NCI-H2227 (cell line): ENCODE data around the gene TCEANC2.

ENCODE experiments used
- DNase-seq: peaks from one replicate; lab custom pipeline; 2025; ENCODE audit not compliant: unreplicated experiment; lab: John Stamatoyannopoulos, UW

The TCEANC2 gene

DNA sequence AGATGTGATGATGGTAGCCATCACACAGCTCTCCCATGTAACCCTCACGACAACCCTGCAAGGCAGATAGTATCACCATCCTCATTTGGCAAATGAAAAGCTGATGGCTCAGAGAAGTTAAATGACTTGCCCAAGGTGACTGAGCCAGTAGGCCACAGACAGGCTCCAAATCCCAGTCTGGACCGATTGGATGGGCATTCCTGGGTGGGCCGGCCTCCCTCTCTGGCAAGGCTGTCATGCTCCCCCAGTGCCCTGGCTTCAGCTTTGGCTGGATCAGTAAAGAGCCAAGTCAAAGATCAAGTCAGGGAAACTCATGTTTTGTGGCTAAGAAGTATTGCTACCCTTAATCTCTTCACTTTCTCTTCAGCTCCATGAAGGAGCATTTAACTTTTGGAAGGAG, 58.2 kb downstream of the TCEANC2 start:
- DNase-seq, result no peak

- no peak for DNase-seq
Measured at GRCh38 chr1:54112027-54112426, 58.6 kb downstream of the TCEANC2 start.

DNA sequence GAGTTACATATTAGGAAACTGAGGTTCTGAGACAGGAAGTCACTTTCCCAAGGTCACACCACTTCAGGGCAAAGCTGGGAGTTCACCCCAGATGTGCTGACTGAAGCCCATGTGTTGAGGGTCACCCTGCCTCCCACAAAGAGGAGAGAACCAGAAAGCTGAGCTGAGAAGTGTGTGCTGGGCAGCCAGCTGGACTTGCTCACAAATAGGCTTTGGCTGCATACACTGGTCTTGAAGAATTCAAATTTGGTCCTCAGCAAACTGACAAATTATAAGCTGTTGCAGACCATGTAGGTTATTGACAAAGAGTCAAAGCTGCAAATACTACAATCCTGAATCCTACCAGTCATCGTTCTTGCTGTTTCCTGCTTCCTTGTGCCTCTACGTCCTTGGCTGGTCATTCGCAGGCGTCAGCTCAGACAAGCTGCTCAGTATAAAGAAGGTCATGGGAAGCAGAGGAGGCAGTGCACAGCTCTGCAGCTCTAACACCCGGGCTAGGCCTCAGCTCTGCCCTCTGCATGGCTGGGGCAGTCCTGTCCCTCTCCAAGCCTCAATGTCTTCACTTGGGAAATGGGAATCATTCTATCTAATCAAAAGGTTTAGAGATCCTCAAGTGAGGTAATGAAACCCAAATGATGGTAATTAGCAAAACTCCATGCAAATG, 59.4 kb downstream of the TCEANC2 start:
- DNase-seq, result no peak

DNA sequence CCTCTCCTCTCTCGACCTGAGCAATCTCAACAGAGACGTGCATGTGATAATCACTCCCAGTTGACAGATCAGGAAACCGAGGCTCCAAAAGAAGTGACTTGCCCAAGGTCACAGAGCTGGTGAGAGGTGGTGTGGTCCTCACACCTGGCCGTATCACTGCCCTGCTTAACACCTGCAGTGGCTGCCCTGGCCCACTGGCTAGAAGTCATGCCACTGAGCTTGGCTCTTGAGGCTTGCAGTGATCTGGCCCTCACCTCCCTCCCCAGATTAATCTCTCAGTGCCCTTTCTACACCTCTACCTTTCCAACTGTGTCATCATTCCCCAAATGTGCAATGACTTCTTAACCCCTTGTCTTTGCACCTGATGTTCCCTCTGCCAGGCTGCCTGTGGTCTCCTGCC, 60.6 kb downstream of the TCEANC2 start:
- no peak for DNase-seq

GRCh38 chr1:54114955-54115354, 61.5 kb downstream of the TCEANC2 start:
- DNase-seq, result peak; percentile 20

- no peak for DNase-seq
Measured at GRCh38 chr1:54115520-54115919, 62.1 kb downstream of the TCEANC2 start.

DNA sequence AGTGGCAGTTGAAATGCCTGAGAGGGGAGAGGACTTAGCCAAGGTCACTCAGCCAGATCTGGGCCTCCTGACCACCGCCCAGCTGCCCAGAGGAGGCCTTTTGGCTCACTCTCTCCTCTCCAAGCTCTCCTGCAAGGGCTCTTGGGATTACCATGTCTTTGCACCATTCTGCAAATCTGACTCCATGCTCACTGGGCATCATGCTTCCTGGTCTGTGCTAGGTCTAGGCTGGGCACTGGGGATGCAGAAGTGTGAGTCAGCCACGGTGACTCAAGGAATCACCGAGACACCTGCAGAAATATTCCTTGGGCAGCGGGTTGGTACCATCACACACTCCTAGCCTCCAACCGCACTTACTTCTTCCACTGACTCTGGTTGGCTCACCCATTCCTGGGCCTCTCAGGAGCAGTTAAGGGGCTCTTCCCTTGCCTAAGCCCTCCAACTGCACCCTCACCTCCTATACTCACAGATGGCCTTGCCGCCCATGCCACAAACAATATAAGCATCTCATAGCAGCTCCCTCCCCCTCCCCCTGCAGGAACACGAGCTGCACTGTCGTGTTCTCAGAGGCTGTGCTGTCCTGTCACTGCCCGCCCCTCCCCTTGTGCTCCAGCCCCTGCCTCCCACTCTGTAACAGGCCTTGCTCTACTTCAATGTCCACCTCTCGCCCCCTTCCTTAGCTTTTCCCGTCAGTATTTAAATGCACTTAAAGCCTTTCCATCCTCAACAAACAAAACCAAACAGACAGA, 64.6 kb downstream of the TCEANC2 start:
- peak; percentile 44 for DNase-seq

GRCh38 chr1:54118704-54119103, 65.3 kb downstream of the TCEANC2 start:
- no peak for DNase-seq

- no peak for DNase-seq
Measured at GRCh38 chr1:54120018-54120697, 66.8 kb downstream of the TCEANC2 start.

DNA sequence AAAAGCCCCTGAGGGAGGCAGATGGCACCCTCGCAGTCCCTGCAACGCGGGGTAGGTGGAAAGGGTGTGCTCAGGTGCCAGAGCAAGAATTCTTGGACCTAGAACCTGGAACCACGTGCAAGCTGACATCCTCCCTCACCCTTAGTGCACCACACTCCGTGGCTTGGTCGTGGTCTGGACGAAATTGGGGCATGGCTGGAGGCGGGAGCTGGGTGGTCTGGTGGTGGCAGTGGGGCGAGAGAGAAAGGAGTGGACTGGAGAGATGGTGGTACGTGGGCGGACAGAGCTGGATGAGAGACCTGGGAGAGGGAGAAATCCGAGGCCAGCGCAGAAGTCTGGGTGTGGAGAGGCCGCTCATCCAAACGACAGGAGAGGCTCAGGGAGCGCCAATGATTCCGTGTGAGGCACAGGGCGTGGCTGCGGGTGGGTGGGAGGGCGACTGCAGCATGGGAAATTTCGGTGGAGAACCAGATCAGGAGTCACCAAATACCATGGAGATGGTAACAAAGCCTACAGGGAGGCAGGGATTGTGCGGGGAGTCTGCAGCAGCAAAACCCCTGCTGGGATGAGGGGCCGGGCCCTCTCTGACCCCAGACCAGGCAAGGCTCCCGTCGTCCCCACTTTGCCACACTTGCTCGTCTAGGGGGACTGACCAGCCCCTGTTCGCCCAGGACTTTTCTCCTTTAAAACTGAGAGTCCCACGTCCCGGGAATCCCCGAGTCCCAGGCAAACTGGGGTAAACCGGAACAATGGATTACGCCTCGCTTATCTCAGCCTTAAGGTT, 67.5 kb downstream of the TCEANC2 start:
- no peak for DNase-seq

GRCh38 chr1:54121482-54122134, 68.2 kb downstream of the TCEANC2 start:
- DNase-seq, result peak; percentile 82

DNA sequence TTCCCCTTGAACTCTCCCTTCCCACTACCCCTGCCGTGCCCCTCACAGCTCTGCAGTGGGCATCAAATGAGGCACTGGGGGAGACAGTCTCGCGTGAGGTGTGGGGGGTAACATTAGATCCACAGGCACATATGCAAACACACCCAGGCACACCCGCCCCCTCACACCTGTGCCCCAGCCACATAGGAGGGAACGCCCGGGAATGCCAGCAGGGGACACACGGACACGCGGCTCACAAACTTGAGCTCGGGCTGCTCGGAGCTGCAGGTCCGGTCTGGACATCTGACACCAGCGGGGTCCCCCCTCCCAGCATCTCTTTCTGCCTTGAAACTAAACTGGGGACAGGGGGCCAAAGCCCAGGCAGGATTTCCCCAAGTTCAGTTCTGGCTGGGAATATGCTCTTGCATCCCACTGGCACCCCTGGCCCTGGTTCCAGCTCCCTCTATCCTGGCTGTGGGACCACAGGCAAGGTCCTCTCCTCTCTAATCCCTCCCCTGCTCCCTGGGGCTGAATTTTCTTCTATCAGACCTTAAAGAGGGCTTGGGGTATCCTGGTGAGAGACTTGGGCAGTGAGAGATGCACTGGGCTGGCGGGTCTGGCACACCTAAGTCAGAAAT, 68.8 kb downstream of the TCEANC2 start:
- DNase-seq, result no peak

DNA sequence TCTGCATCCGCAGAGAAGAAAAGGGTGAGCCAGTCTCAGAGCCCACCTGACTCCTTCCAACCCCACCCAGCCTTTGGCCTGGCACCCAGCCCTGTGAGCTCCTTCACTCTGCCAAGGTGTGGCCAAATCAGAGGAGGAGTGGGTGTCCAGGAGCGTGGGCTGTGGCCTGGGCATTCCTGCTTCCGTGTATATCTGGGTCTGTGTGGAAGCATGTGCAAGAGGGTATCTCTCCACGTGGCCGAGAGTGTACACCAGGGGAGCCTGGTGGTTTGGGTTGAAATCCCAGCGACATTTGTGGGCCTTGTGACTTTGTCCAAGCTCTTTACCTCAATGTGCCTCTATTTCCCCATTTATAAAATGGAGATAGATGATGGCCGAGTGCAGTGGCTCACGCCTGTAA, 69.6 kb downstream of the TCEANC2 start:
- DNase-seq, result no peak

GRCh38 chr1:54124472-54124871, 71.1 kb downstream of the TCEANC2 start:
- no peak for DNase-seq

DNA sequence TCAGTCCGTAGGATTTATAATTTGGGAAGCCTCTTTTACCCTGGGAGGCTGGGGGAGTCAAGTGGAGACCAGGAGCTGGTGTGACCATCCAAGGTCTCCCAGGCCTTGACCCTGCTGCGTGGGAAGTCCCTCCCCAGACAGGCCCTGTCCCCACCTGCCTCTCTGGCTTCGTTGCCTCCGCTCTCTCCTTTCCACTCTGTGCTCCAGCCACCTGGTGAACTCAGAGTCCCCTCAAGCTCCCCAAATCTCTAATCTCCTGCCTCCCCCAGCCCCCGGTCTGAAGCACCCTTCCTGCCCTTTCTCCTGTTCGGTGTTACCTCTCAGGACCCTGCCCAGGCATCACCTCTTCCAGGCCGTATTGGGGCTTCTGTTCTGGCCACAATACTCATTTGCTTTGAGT, 71.5 kb downstream of the TCEANC2 start:
- no peak for DNase-seq

DNA sequence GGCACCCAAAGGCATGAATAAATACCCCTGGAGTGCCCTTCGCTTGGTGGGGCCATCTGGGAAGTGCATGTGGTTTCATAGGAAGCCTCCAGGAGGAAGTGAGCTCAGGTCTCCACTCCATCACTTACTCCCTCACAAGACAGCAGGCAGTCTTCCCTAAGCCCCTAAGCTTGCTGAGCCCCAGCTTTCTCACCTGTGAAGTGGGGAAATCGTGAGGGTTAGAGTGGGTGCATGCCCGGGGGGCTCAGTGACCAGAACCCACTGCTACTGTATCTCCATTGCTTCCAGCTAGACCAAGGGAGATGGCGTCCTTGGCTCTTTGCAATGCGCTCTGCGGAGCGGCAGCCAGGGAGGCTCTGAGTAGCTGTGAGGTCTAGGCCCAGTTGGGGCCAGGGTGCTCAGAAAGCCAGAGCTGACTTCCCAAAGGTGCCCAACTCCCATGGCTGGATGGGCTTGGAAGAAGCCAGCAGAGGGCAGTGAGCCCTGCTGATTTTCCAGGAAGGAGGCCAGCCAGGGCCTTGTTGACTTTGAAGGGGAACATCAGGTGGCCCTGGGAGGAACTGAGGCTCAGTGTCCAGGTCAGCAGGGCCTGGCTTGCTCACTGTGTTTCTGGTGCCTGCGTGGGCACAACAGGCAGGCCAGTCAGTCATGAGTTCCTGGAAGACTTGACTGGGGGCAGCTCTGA, 72.1 kb downstream of the TCEANC2 start:
- DNase-seq, result no peak

DNA sequence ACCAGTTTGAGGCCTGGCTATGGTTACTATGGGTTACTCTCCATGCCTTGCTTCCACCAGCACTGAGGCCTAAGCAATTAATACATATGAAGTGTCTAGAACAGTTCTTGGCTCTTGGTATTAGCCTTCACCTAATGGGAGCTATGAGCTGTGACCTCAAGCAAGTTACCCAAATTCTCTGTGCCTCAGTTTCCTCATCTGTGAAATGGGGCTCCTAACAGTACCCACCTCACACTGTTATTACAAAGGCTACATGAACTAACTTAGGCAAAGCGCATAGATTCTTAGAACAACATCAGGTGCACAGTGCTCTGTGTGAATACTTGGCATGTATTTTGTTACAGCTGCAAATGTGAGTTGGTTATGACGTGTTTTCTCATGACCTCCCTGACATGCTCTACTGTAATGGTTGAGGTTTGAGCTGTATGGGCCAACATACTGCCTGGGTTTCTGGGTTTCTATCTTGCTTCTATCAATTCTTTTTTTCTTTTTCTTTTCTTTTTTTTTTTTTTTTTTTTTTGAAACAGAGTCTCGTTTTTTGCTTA, 72.9 kb downstream of the TCEANC2 start:
- DNase-seq, result no peak

DNA sequence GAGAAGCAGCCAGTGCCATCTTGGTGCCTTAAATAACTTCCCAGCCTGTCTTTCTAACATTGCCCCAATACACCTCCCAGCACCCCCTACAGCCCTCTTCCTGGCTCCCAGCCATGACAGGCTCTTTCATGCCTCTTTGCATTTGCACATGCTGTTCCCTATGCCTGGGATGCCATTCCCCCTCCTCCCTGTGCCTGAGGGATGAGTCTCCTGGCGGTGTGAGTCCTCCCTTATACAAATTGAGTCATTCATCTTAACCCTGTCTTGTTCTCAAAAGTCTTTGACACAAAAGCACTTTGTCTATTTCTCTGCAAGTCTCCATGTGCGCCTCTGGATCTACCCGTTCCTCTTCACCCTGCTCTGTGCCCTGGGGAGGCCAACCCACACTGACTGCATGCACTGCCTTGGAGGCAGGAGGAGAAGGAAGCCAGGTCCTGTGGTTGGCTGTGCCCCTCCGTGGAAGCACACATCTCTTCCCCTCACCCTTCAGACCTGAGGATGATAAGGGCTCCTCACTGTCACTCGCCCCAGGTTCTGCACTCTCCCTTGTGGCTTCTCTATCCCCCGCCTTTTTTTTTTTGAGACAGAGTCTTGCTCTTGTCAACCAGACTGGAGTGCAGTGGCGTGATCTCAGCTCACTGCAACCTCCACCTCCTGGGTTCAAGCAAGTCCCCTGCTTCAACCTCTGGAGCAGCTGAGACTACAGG, 74.3 kb downstream of the TCEANC2 start:
- DNase-seq, result no peak

GRCh38 chr1:54129858-54130257, 76.5 kb downstream of the TCEANC2 start:
- DNase-seq, result no peak
